NCI-H2107 treated with DMSO at 0.1 percent for 48 hours (cell line): Measurements from ENCODE around the gene LELP1.
"Not testable (repeated sequence)": the region's sequence is repeated elsewhere in the genome, so short reads cannot be mapped to it uniquely, and the experiment has no call there.

ENCODE experiments used
- DNase-seq: peaks from one replicate; lab custom pipeline; 2025; ENCODE audit not compliant: unreplicated experiment; lab: John Stamatoyannopoulos, UW

The LELP1 gene

GRCh38 chr1:153203130-153203529 is at the start of gene LELP1:
TSS of gene LELP1 (plus strand) at chr1:153203430. CDS start at chr1:153204708, 1,278 bp downstream.
- DNase-seq = no peak

- no peak for DNase-seq
Measured at GRCh38 chr1:153155541-153155940, 47.7 kb upstream of the LELP1 start.

GRCh38 chr1:153168686-153169085 is 34.5 kb upstream of the LELP1 start:
- DNase-seq = no peak

- no peak for DNase-seq
Measured at GRCh38 chr1:153174624-153175023, 28.6 kb upstream of the LELP1 start.

- DNase-seq = no peak
Measured at GRCh38 chr1:153178922-153179321, 24.3 kb upstream of the LELP1 start.

GRCh38 chr1:153180556-153180955 is 22.7 kb upstream of the LELP1 start:
- no peak for DNase-seq

- not testable (repeated sequence) for DNase-seq
Measured at GRCh38 chr1:153188301-153188700, 14.9 kb upstream of the LELP1 start.

- peak; percentile 57 for DNase-seq
Measured at GRCh38 chr1:153190373-153190772, 12.9 kb upstream of the LELP1 start.

GRCh38 chr1:153192697-153193096 is 10.5 kb upstream of the LELP1 start:
- peak; percentile 41 for DNase-seq

- DNase-seq = no peak
Measured at GRCh38 chr1:153194331-153195050, 8.7 kb upstream of the LELP1 start.

- DNase-seq = no peak
Measured at GRCh38 chr1:153195216-153195615, 8.0 kb upstream of the LELP1 start.

GRCh38 chr1:153202006-153202405 is 1.2 kb upstream of the LELP1 start:
- DNase-seq = no peak

- DNase-seq = no peak
Measured at GRCh38 chr1:153206631-153207030, 3.4 kb downstream of the LELP1 start.

- peak; percentile 24 for DNase-seq
Measured at GRCh38 chr1:153210206-153210605, 7.0 kb downstream of the LELP1 start.

GRCh38 chr1:153212201-153212600 is 9.0 kb downstream of the LELP1 start:
- no peak for DNase-seq

GRCh38 chr1:153213519-153213918 is 10.3 kb downstream of the LELP1 start:
- no peak for DNase-seq

GRCh38 chr1:153217212-153217611 is 14.0 kb downstream of the LELP1 start, which contains the start of gene PRR9:
TSS of gene PRR9 (plus strand) at chr1:153217584. CDS start at chr1:153218145, 561 bp downstream.
- DNase-seq = no peak

- no peak for DNase-seq
Measured at GRCh38 chr1:153217744-153218416, 14.7 kb downstream of the LELP1 start.

GRCh38 chr1:153220606-153221303 is 17.5 kb downstream of the LELP1 start:
- no peak for DNase-seq

GRCh38 chr1:153223040-153223891 is 20.0 kb downstream of the LELP1 start:
- peak; percentile 38 for DNase-seq

GRCh38 chr1:153227810-153228209 is 24.6 kb downstream of the LELP1 start:
- no peak for DNase-seq
